ENCODE measurements around the gene ACSS2. TPM values are rescaled to one million over a fixed set of nuclear protein-coding genes. Genes with fewer than 3 reads are reported as not detected.
A peak's percentile ranks its signal among the peaks of the same experiment; 100 is the strongest.

ACSS2 gene
- total RNA-seq, 1 experiment from 2014 or later, result 25.4 TPM

- no peak overlapping the region for H3K27ac ChIP-seq (ENCODE audit: low read length)
- H3K4me3 ChIP-seq (ENCODE audit: low read depth in 2 of 2, low read length in 2 of 2), result no peak overlapping the region
- no peaks in the 10 kb centered on the region for H3K27me3 ChIP-seq (ENCODE audit: control insufficient read depth, insufficient read depth, low read length)
- H3K4me1 ChIP-seq (ENCODE audit: control insufficient read depth, insufficient read depth, low read length), result no peaks in the 10 kb centered on the region
- CTCF ChIA-PET, result interaction anchor here (0.7 kb wide), 1 partner anchor 17 kb away, joined by 5 read pairs; no protein-coding TSS in a partner anchor
- no peaks in the 10 kb centered on the region for H3K9me3 ChIP-seq (ENCODE audit: control insufficient read depth, insufficient read depth, low read depth, low read length)
- BruUV-seq (replicated peaks), result no TSS peak
- TF ChIP-seq POLR2AphosphoS5 (IDR thresholded peaks at IDR 0.05; ENCODE audit: low read depth, low read length) (no peak), REST (IDR thresholded peaks at IDR 0.05; ENCODE audit: insufficient read depth in 1 of 2, low read depth in 2 of 2, low read length in 1 of 2) (no peak), SIN3A (IDR thresholded peaks at IDR 0.05; ENCODE audit: borderline replicate concordance, insufficient read depth, low read depth, low read length) (no peak), TCF7L2 (IDR thresholded peaks at IDR 0.05; ENCODE audit: low read depth, low read length) (no peak), CTCF (IDR thresholded peaks at IDR 0.05) (no peak)
- ATAC-seq (no peak), DNase-seq (ENCODE audit: low read depth, low spot score) (no peak)
- intact Hi-C loops (cut with micrococcal nuclease; ENCODE audit: unreplicated experiment), result no loop called here
- in situ Hi-C loops (cut with HindIII; ENCODE audit: low pct_unique_long_range_greater_than_20kb, low sequenced_read_pairs), result no loop called here
- POLR2A ChIA-PET, result no interaction called here
- no peaks in the 10 kb centered on the region for H3K36me3 ChIP-seq (ENCODE audit: control insufficient read depth, insufficient read depth, low read length)
Measured at GRCh38 chr20:34921436-34921835, 45.0 kb downstream of the ACSS2 start.

DNA sequence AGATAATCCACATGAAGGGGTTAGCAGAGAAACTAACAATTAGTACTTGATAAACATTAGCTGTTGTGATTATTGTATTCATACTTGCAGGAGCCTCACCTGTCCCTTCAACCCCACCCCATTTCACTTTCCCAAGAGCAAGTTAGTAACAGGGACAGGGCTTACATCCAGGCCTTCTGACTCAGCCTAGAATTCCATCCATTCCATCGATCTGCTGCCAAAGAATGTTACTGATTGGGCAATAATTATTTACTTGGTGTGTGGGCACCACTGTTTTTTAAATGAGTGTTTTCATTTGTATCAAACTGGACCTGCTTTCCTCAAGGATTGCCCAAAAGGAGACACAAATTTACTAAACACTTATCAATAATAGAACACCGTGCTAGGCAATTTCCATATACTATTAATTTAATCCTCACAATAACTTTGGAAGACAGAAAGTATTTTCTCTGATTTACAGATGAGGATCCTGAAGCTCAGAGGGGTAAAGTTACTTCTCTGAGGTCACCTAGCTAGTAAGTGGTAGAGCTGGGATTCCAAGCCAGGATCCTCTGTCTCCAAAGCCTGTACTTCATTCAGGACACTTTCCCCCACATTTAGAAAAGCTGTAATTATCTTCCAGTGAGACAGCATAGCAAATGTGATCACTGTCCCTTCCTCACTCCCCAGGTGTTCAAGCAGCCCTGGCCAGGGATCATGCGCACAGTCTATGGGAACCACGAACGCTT is 46.4 kb downstream of the ACSS2 start:
- intact Hi-C loops (cut with micrococcal nuclease; ENCODE audit: unreplicated experiment) (no loop called here), in situ Hi-C loops (cut with HindIII; ENCODE audit: low pct_unique_long_range_greater_than_20kb, low sequenced_read_pairs) (no loop called here)
- Histone ChIP-seq H3K4me1 (ENCODE audit: control insufficient read depth, insufficient read depth, low read length) (no peaks in the 10 kb centered on the region), H3K9me3 (ENCODE audit: control insufficient read depth, insufficient read depth, low read depth, low read length) (no peaks in the 10 kb centered on the region), H3K36me3 (ENCODE audit: control insufficient read depth, insufficient read depth, low read length) (no peaks in the 10 kb centered on the region), H3K27ac (ENCODE audit: low read length) (no peak overlapping the region), H3K27me3 (ENCODE audit: control insufficient read depth, insufficient read depth, low read length) (no peaks in the 10 kb centered on the region), H3K4me3 (ENCODE audit: low read depth in 2 of 2, low read length in 2 of 2) (no peak overlapping the region)
- ChIA-PET POLR2A (no interaction called here), CTCF (no interaction called here)
- no TSS peak for BruUV-seq (replicated peaks)
- TF ChIP-seq REST (IDR thresholded peaks at IDR 0.05; ENCODE audit: insufficient read depth in 1 of 2, low read depth in 2 of 2, low read length in 1 of 2), result no peak
- ATAC-seq, result 0 out of 2 replicates have a peak, but pooled peaks have one; percentile 53
- DNase-seq (ENCODE audit: low read depth, low spot score), result peak; percentile 45
